ENCODE data around the gene ZNF576. TPM values are rescaled to one million over a fixed set of nuclear protein-coding genes. Genes with fewer than 3 reads are reported as not detected.
"Not testable (repeated sequence)": the region's sequence is repeated elsewhere in the genome, so short reads cannot be mapped to it uniquely, and the experiment has no call there.

The ZNF576 gene
- polyA plus RNA-seq, 1 experiment = 9.3 TPM

DNA sequence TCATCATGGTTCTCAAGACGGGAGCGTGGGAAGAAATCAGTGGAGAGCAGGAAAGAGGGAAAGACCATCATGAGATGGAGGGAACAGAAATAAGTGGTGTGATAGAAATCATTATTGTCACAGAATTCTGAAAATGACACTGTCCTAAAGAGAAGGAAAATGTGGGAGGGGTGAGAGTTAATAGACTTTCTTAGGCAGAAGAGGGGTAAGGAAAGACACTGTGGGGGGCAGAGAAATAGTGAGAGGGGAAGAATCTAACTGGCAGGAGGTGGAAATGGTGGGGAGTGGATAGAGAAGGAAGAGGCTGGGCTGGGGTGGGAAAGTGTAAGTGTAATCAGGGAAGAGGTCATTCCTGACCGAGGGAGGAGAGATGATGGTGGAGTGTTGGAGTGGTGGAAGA lies 17.6 kb upstream of the ZNF576 start:
- Histone ChIP-seq H3K27me3 (ENCODE audit: control insufficient read depth, insufficient read depth, low read length) (peaks cover 2% of the 10 kb centered on the region), H3K9me3 (ENCODE audit: control insufficient read depth, insufficient read depth, low read length) (peaks cover 3% of the 10 kb centered on the region; the same call in 1 of the 2 replicates), H3K4me3 (ENCODE audit: low read depth, low read length) (no peak overlapping the region), H3K27ac (ENCODE audit: low read depth, low read length) (no peak overlapping the region)
- TF ChIP-seq, protein P1, sequence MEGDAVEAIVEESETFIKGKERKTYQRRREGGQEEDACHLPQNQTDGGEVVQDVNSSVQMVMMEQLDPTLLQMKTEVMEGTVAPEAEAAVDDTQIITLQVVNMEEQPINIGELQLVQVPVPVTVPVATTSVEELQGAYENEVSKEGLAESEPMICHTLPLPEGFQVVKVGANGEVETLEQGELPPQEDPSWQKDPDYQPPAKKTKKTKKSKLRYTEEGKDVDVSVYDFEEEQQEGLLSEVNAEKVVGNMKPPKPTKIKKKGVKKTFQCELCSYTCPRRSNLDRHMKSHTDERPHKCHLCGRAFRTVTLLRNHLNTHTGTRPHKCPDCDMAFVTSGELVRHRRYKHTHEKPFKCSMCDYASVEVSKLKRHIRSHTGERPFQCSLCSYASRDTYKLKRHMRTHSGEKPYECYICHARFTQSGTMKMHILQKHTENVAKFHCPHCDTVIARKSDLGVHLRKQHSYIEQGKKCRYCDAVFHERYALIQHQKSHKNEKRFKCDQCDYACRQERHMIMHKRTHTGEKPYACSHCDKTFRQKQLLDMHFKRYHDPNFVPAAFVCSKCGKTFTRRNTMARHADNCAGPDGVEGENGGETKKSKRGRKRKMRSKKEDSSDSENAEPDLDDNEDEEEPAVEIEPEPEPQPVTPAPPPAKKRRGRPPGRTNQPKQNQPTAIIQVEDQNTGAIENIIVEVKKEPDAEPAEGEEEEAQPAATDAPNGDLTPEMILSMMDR (IDR thresholded peaks at IDR 0.05; ENCODE audit: low read depth, low read length) = no peak
- CTCF ChIA-PET = no interaction called here
- POLR2A ChIA-PET = no interaction called here
- no peak for DNase-seq (ENCODE audit: low read depth, low spot score)

DNA sequence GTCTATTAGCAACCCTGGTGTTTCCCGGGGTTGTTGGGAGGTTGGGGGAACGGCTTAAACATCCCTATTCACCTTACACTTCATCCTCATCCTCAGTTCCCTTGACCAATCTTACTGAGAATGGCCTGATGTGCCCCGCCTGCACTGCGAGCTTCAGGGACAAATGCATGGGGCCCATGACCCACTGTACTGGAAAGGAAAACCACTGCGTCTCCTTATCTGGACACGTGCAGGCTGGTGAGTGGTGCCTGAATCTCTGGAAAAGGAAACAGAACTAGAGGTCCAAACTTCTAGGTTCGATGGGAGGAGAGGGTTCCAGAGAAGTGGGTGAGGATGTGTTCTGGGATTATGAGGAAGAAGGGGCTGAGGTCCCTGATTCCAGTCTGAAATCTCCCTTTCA lies 14.9 kb upstream of the ZNF576 start:
- Histone ChIP-seq H3K4me3 (ENCODE audit: low read depth, low read length) (no peak overlapping the region), H3K9me3 (ENCODE audit: control insufficient read depth, insufficient read depth, low read length) (no peaks in the 10 kb centered on the region), H3K27me3 (ENCODE audit: control insufficient read depth, insufficient read depth, low read length) (peaks cover 2% of the 10 kb centered on the region), H3K27ac (ENCODE audit: low read depth, low read length) (no peak overlapping the region)
- TF ChIP-seq, protein P1 (IDR thresholded peaks at IDR 0.05; ENCODE audit: low read depth, low read length) = no peak
- POLR2A ChIA-PET = no interaction called here
- no peak for DNase-seq (ENCODE audit: low read depth, low spot score)
- CTCF ChIA-PET = interaction anchor here (0.6 to 2.0 kb wide), 3 partner anchors 13 to 134 kb away, joined by 3 to 10 read pairs (median 6); no protein-coding TSS in a partner anchor

DNA sequence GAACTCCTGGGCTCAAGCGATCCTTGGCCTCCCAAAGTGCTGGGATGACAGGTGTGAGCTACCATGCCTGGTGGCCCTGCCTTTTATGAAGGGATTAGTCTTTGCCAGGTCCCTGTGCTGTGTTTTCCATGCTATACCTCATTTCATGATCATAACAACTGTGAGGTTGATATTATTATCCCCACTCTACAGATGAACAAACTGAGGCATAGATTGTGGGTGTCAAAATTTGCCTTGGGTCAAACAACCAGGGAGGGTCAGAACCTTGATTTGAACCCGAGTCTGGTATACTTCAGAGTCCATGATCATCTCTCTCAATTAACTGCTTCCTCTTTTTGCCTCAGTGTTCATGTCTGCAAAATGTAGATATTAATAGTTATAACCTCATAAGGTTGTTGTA lies 13.9 kb upstream of the ZNF576 start:
- H3K4me3 ChIP-seq (ENCODE audit: low read depth, low read length) = no peak overlapping the region
- POLR2A ChIA-PET = no interaction called here
- H3K9me3 ChIP-seq (ENCODE audit: control insufficient read depth, insufficient read depth, low read length) = no peaks in the 10 kb centered on the region
- peaks cover 2% of the 10 kb centered on the region for H3K27me3 ChIP-seq (ENCODE audit: control insufficient read depth, insufficient read depth, low read length)
- no peak for DNase-seq (ENCODE audit: low read depth, low spot score)
- TF ChIP-seq, protein P1 (IDR thresholded peaks at IDR 0.05; ENCODE audit: low read depth, low read length) = no peak
- H3K27ac ChIP-seq (ENCODE audit: low read depth, low read length) = no peak overlapping the region
- CTCF ChIA-PET = interaction anchor here (2.0 kb wide), 1 partner anchor 12 kb away, joined by 10 read pairs; no protein-coding TSS in a partner anchor

DNA sequence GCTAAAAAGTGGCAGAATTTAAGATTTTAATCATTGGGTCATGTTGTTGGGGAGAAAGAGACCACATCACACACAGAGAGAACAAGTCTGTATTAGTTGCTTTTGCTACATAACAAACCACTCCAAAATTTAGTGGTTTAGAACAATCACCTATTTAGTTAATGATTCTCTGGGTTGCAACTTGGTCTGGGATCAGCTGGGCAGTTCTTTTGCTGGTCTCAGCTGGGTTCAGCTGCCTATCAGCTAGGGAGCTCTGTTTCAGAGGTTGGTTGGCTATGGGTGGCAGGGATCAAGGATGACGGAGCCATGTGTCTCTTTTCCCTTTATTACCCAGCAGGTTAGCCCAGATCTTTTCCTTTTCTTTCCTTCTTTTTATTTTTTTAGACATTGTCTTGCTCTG lies 11.9 kb upstream of the ZNF576 start:
- TF ChIP-seq, protein P1 (IDR thresholded peaks at IDR 0.05; ENCODE audit: low read depth, low read length) = no peak
- H3K27ac ChIP-seq (ENCODE audit: low read depth, low read length) = no peak overlapping the region
- DNase-seq (ENCODE audit: low read depth, low spot score) = no peak
- H3K27me3 ChIP-seq (ENCODE audit: control insufficient read depth, insufficient read depth, low read length) = no peaks in the 10 kb centered on the region
- no peaks in the 10 kb centered on the region for H3K9me3 ChIP-seq (ENCODE audit: control insufficient read depth, insufficient read depth, low read length)
- ChIA-PET CTCF (interaction anchor here (1.2 kb wide), 1 partner anchor 10 kb away, joined by 7 read pairs; no protein-coding TSS in a partner anchor), POLR2A (no interaction called here)
- H3K4me3 ChIP-seq (ENCODE audit: low read depth, low read length) = no peak overlapping the region

DNA sequence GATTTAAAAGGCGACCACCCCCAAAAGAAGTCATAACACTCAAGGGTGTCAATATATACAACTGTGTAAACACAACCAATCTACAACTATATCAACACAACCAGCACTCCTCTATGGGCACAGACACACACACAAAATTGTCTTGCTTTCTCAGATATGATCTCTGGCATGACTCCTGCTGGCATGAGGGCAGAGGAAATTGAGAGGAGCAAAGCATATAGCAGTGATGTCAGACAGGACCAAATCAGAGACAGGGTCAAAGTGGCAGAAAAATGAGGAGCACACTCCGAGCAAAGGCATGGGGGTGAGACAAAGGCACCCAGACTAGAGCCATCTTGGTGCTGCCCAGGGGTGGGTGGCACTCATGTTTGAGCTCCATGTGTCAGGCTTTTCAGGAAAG lies 10.0 kb upstream of the ZNF576 start:
- Histone ChIP-seq H3K9me3 (ENCODE audit: control insufficient read depth, insufficient read depth, low read length) (no peaks in the 10 kb centered on the region), H3K27ac (ENCODE audit: low read depth, low read length) (no peak overlapping the region), H3K4me3 (ENCODE audit: low read depth, low read length) (no peak overlapping the region), H3K27me3 (ENCODE audit: control insufficient read depth, insufficient read depth, low read length) (no peaks in the 10 kb centered on the region)
- ChIA-PET POLR2A (no interaction called here), CTCF (interaction anchor here (1.6 kb wide), 1 partner anchor 31 kb away, joined by 3 read pairs; no protein-coding TSS in a partner anchor)
- DNase-seq (ENCODE audit: low read depth, low spot score) = no peak
- TF ChIP-seq, protein P1 (IDR thresholded peaks at IDR 0.05; ENCODE audit: low read depth, low read length) = no peak

DNA sequence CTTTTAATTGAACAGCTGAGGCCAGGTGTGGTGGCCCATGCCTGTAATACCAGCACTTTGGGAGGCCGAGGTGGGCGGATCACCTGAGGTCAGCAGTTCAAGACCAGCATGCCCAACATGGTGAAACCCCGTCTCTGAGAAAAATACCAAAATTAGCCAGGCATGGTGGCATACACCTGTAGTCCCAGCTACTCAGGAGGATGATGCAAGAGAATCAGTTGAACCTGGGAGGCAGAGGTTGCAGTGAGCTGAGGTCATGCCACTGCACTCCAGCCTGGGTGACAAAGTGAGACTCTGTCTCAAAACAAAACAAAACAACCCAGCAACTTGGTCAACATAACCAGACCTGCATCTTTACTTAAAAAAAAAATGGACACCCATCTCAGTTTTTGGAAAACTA lies 9.4 kb upstream of the ZNF576 start:
- ChIA-PET CTCF (interaction anchor here (1.6 kb wide), 1 partner anchor 32 kb away, joined by 3 read pairs; no protein-coding TSS in a partner anchor), POLR2A (interaction anchor here (0.6 kb wide), 1 partner anchor 59 kb away, joined by 4 read pairs; no protein-coding TSS in a partner anchor)
- H3K4me3 ChIP-seq (ENCODE audit: low read depth, low read length); H3K27ac ChIP-seq (ENCODE audit: low read depth, low read length); H3K9me3 ChIP-seq (ENCODE audit: control insufficient read depth, insufficient read depth, low read length); H3K27me3 ChIP-seq (ENCODE audit: control insufficient read depth, insufficient read depth, low read length); DNase-seq (ENCODE audit: low read depth, low spot score): not testable (repeated sequence)
